Esophagus squamous epithelium (tissue), 4 donors: ENCODE data around the gene EXOC6.

Experiments
- POLR2A ChIP-seq, 4 donors: fragments of 450-650 bp; IDR thresholded peaks; one replicate each; pipeline ENCODE4 v1.6.1; 2017; ENCODE audit warnings: antibody characterized with exemption in 4 of 4, mild to moderate bottlenecking in 4 of 4, moderate library complexity in 3 of 4
- TF ChIP-seq, protein P1 (sequence below), 6 experiments: fragments of 450-650 bp in 4 of 6; fragments of 200-600 bp in 2 of 6; sonication (generic) in 2 of 6; IDR thresholded peaks; one replicate each; pipeline ENCODE4 v1.5.1; 2016 to 2019; ENCODE audit warnings: antibody characterized with exemption in 6 of 6, mild to moderate bottlenecking in 4 of 6, moderate library complexity in 4 of 6

DNA sequence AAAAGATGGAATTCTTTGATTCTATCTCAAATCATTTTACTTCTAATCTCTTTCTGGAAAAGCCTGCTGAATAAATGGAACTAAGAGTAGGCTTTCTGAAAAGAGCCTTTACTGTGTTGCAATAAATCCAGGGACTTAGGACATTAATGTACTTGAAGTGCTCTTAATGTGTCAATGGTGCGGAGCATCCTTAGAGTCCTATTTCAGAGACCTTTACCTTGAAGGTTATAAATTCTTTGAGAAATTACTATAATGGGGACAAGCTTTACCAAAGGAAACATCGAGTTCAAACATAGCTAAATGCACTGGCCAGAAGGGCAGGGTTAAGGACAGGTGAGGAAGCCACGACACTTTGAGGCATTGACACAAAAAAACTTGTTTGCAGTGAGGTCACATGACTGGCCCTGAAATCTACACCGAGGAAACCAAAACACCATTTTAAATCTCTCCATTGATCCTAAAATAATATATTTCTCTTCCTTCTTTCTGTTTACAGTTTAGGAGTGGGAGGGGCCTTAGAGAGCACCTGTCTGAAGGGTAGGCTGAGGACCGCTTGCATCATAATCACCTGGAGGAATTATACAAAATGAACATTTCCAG, 48.1 kb upstream of the EXOC6 start:
- TF ChIP-seq, protein P1, sequence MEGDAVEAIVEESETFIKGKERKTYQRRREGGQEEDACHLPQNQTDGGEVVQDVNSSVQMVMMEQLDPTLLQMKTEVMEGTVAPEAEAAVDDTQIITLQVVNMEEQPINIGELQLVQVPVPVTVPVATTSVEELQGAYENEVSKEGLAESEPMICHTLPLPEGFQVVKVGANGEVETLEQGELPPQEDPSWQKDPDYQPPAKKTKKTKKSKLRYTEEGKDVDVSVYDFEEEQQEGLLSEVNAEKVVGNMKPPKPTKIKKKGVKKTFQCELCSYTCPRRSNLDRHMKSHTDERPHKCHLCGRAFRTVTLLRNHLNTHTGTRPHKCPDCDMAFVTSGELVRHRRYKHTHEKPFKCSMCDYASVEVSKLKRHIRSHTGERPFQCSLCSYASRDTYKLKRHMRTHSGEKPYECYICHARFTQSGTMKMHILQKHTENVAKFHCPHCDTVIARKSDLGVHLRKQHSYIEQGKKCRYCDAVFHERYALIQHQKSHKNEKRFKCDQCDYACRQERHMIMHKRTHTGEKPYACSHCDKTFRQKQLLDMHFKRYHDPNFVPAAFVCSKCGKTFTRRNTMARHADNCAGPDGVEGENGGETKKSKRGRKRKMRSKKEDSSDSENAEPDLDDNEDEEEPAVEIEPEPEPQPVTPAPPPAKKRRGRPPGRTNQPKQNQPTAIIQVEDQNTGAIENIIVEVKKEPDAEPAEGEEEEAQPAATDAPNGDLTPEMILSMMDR (IDR thresholded peaks at IDR 0.05): no peak
- TF ChIP-seq POLR2A (IDR thresholded peaks at IDR 0.05): no peak
